GM10847 (cell line): ENCODE measurements around the gene FGR.

ENCODE experiments used
- POLR2A ChIP-seq: IDR thresholded peaks from 2 replicates; pipeline ENCODE4 v1.6.1; 2011; ENCODE audit not compliant: insufficient read length; ENCODE audit errors: extremely low read depth

The FGR gene

GRCh38 chr1:27648602-27649305, 13.8 kb upstream of the FGR start:
- no peak for TF ChIP-seq POLR2A

GRCh38 chr1:27647328-27647727, 12.3 kb upstream of the FGR start:
- TF ChIP-seq POLR2A = no peak

DNA sequence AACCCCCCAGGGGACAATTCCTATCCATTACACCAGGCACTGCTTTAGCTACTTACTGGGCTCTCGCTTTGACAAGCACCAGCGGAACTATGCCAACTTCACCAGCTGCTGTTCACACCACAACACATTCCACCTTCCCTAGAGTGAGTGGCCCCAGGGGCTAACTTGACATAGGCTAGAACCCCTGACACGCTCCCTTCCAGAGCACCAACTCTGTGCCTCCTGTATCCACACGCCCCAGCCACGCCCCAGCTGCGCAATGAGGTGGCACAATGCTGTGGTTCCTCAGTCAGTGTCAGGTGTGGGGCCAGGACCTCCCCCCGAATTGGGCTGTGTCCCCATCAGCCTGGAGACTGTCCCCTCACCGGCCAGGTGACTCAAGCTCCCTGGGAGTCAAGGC, 11.7 kb upstream of the FGR start:
- TF ChIP-seq POLR2A = no peak

GRCh38 chr1:27645071-27645415, 10.1 kb upstream of the FGR start:
- no peak for TF ChIP-seq POLR2A

GRCh38 chr1:27644369-27645070, 9.5 kb upstream of the FGR start:
- no peak for TF ChIP-seq POLR2A

GRCh38 chr1:27643600-27644368, 8.8 kb upstream of the FGR start:
- no peak for TF ChIP-seq POLR2A

GRCh38 chr1:27638805-27639204, 3.8 kb upstream of the FGR start:
- no peak for TF ChIP-seq POLR2A

GRCh38 chr1:27638047-27638734, 3.2 kb upstream of the FGR start:
- TF ChIP-seq POLR2A = no peak

DNA sequence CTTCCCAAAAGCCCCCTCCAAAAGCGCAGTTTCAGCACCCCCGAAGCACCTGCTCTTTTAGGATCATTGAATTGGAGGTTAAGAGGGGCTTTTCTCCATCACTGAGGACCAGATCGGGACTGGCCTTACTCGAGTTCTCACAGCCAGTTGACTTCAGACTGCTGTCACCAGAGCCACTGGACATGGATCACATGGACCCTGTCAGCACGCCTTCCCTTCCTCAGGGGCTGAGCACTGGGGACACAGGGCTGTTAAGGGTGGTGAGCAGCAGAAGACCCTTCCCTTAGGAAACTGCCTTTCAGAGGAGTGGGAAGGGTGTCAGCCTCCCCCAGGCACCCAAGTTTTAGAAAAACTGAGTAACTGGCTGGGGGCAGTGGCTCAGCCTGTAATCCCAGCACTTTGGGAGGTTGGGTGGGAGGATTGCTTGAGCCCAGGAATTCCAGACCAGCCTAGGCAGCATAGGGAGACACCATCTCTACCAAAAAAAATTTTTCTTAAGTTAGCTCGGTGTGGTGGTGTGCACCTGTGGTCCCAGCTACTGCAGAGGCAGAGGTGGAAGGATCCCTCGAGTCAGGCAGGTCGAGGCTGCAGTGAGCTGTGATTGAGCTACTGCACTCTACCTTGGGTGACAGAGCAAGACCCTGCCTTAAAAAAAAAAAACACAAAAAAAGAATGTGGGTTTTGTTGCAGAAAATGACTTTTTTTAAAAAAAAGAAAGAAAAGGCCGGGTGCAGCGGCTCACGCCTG, 584 bp upstream of the FGR start:
- TF ChIP-seq POLR2A = no peak

GRCh38 chr1:27634177-27634984, 604 bp downstream of the FGR start:
- no peak for TF ChIP-seq POLR2A

GRCh38 chr1:27633640-27634176, 1.3 kb downstream of the FGR start:
- TF ChIP-seq POLR2A = no peak

- no peak for TF ChIP-seq POLR2A
Observed at GRCh38 chr1:27633298-27633610, 1.7 kb downstream of the FGR start.

DNA sequence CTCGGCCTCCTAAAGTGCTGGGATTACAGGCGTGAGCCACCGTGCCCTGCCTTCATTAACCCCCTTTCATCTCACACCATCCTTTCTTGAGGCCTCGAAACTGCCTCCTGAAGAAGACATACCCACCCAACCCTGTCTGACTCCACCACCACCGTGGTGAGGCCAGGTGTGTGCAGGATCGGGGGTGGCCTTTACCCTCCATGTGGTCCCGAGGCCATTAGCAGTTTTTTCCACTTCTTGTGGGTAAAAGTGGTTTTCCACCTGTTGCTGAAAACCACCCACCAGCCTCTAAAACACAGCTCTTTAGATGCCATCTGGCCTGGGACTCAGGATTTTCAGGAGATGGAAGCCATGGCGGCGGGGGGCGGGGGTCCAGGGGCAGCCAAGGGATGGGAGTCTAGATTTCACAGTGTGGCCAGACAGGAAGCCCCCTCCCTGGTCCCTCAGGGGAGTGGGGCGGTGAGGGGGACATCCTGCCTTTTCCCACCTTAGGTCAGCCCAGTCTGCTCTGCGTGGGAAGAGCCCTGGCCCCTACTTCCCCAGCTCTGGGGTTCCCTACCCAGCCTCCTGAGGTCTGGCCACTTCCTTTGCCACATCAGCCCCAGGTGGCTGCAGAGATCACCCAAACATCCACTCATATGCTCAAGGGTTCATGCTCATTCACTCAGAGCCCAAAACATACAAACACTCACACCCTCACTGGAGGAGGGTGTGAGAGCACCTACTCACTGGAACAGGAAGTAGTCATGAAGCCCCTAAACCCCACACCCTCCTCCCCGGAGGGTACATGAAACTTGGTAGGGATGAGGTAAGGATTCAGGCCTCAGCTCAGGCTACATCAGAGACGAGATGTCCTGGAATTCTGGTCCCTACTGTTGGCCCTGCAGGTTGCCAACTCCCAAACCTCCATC, 2.3 kb downstream of the FGR start:
- no peak for TF ChIP-seq POLR2A

GRCh38 chr1:27630859-27631491, 4.0 kb downstream of the FGR start:
- no peak for TF ChIP-seq POLR2A
